Ovary (tissue), 9 donors: ENCODE results near the gene TRRAP. TPM values are rescaled to one million over a fixed set of nuclear protein-coding genes. Genes with fewer than 3 reads are reported as not detected.

Source experiments
- DNase-seq, 5 donors: peaks; one replicate each; pipeline ENCODE4 v3.0.0-alpha.2; 2019 to 2020
- H3K27ac ChIP-seq, 2 donors: fragments of 200-600 bp; one replicate each; pipeline versions ENCODE4 v1.5.1 to v1.8.0; 2019 to 2022
- H3K27me3 ChIP-seq: fragments of 200-600 bp; one replicate; pipeline ENCODE4 v1.8.0; 2022
- H3K36me3 ChIP-seq: fragments of 200-600 bp; sonication (generic); one replicate; pipeline ENCODE4 v1.5.1; 2019
- H3K4me1 ChIP-seq: one replicate; pipeline ENCODE4 v1.8.1; 2013; ENCODE audit warnings: mild to moderate bottlenecking, moderate library complexity; ENCODE audit not compliant: insufficient read depth
- H3K4me3 ChIP-seq: fragments of 200-600 bp; sonication (generic); one replicate; pipeline ENCODE4 v1.5.1; 2017
- H3K9me3 ChIP-seq, 2 donors: fragments of 200-600 bp in 1 of 2; sonication (generic) in 1 of 2; one replicate each; pipeline versions ENCODE4 v1.5.1 to v1.8.1; 2013 to 2019; ENCODE audit warnings: mild to moderate bottlenecking in 1 of 2, moderate library complexity in 1 of 2
- EP300 ChIP-seq: sonication (generic); formaldehyde crosslinking; IDR thresholded peaks from one replicate; pipeline ENCODE4 v1.6.1; 2017; ENCODE audit warnings: antibody characterized with exemption
- POLR2A ChIP-seq: fragments of 450-650 bp; IDR thresholded peaks from one replicate; pipeline ENCODE4 v1.6.1; 2017; ENCODE audit warnings: antibody characterized with exemption, mild to moderate bottlenecking, moderate library complexity
- WGBS, 3 donors: extraction: QIAGEN DNeasy Blood & Tissue Kit in 1 of 3; methylation state at CpG; one replicate each; pipeline versions ENCODE4 v1.1.5 to v1.1.7; 2013 to 2017; 5-methylcytosine and 5-hydroxymethylcytosine counted together
- intact Hi-C, 4 donors: fragments of 100-400 bp; cut with DNase I; formaldehyde crosslinking; loops; one replicate each; pipeline versions ENCODE4 v1.11.0 to v1.15.1; 2022 to 2023
- polyA plus RNA-seq, 2 donors: library from polyadenylated mRNA; stranded (reverse); fragments of 200-250 nt in 1 of 2; fragments of 350-450 nt in 1 of 2; fragmentation: Illumina TruSeq in 1 of 2; extraction: RNeasy Lipid Tissue Mini Kit (QIAGEN cat#74804) in 1 of 2; gene quantifications; one replicate each; pipeline ENCODE4 v1.2.3, GENCODE V29; 2013 to 2014
- total RNA-seq, 7 donors: library from RNA; depleted of rRNA in 2 of 7; stranded (reverse); fragments of >200 nt in 2 of 7; fragmentation: NEBNext Ultra II Directional in 3 of 7; extraction: Animal tissue kit (Norgen Biotek cat#: 25700) in 3 of 7; gene quantifications; one replicate each; pipeline versions ENCODE4 v1.1.0 to v1.2.4, GENCODE V29; 2016 to 2023
- TF ChIP-seq, protein P1 (sequence below), 3 donors: fragments of 450-650 bp in 2 of 3; fragments of 200-600 bp in 1 of 3; IDR thresholded peaks; one replicate each; pipeline versions ENCODE4 v1.5.1 to v1.8.0; 2016 to 2022; ENCODE audit warnings: antibody characterized with exemption in 3 of 3, mild to moderate bottlenecking in 1 of 3
- donor health status: DM: no; HTN: no; CAD: no; lungs with moderate emphysema.
- donor health status: DM: no; HTN: no; CAD: no.
- donor health status: Bipolar disorder and iron deficiency.
- donor health status: DM: yes; HTN: yes; CAD: no.
- donor health status: DM: no; HTN: no; CAD: no.
- donor health status: DM: yes; HTN: yes; CAD: no.

The TRRAP gene
- total and polyA plus RNA-seq, 9 donors = 15.9 to 47.9 (median 36.6) TPM

DNA sequence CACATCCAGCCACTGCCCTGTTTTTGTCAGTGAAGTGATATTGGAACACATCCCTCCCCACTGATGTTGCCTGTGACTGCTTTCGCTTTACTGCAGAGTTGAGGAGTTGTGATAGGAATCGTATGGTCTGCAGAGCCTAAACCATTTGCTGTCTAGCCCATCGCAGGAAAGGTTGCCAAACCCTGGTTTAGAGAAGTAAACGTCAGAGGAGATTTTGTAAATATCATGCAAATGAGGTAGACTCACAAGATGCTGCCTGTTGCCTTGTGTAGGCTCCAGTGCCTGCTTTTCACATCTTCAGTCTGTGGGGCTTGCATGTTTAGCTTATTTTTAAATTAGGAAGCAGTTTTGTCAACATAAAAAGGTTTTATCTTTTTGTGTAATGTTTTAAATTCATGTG lies 107.1 kb downstream of the TRRAP start:
- DNase-seq = peak in 2 of 5 donors; percentile 2
- Histone ChIP-seq H3K4me3 (no peak overlapping the region), H3K36me3 (no peaks in the 10 kb centered on the region), H3K27me3 (no peaks in the 10 kb centered on the region), H3K4me1 (no peaks in the 10 kb centered on the region), H3K27ac (no peak overlapping the region), H3K9me3 (no peaks in the 10 kb centered on the region)
- intact Hi-C loops = no loop called here
- 30 to 54% (median 43%) methylated on average over 4 of the region's 4 CpGs for WGBS, 3 donors
- TF ChIP-seq, protein P1, sequence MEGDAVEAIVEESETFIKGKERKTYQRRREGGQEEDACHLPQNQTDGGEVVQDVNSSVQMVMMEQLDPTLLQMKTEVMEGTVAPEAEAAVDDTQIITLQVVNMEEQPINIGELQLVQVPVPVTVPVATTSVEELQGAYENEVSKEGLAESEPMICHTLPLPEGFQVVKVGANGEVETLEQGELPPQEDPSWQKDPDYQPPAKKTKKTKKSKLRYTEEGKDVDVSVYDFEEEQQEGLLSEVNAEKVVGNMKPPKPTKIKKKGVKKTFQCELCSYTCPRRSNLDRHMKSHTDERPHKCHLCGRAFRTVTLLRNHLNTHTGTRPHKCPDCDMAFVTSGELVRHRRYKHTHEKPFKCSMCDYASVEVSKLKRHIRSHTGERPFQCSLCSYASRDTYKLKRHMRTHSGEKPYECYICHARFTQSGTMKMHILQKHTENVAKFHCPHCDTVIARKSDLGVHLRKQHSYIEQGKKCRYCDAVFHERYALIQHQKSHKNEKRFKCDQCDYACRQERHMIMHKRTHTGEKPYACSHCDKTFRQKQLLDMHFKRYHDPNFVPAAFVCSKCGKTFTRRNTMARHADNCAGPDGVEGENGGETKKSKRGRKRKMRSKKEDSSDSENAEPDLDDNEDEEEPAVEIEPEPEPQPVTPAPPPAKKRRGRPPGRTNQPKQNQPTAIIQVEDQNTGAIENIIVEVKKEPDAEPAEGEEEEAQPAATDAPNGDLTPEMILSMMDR (IDR thresholded peaks at IDR 0.05) = no peak
- TF ChIP-seq POLR2A = no peak

DNA sequence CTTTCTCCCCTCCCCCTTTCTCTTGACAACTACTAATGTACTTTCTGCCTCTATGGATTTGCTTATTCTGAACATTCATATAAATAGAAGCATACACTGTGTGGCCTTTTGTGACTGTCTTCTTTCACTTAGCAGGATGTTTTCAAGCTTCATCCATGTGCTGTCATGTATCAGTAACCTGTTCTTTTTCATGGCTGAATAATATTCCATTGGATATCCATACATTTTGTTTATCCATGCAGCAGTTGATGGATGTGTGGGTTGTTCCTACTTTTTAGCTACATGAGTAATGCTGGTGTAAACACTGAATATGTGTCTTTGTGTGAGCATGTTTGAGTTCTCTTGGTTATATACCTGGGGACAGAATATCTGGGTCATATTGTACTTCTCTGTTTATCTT lies 107.6 kb downstream of the TRRAP start:
- H3K9me3 ChIP-seq = no peaks in the 10 kb centered on the region
- no peaks in the 10 kb centered on the region for H3K27me3 ChIP-seq
- H3K27ac ChIP-seq = no peak overlapping the region
- no peak overlapping the region for H3K4me3 ChIP-seq
- no peak for DNase-seq
- no peaks in the 10 kb centered on the region for H3K36me3 ChIP-seq
- TF ChIP-seq, protein P1 (IDR thresholded peaks at IDR 0.05) = no peak
- TF ChIP-seq EP300 = no peak
- no peaks in the 10 kb centered on the region for H3K4me1 ChIP-seq
- intact Hi-C loops = no loop called here

DNA sequence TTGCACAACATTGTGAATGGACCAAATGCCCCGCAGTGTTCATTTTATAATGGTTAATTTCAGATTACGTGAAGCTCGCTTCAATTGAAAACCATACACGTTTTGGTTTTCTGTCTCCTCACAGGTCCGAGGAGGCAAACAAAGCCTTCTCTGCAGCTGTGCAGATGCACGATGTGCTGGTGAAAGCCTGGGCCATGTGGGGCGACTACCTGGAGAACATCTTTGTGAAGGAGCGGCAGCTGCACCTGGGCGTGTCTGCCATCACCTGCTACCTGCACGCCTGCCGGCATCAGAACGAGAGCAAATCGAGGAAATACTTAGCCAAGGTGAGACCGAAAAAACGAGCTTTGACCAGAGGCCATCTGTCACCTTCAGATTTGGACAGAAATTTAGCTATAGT lies 110.3 kb downstream of the TRRAP start:
- TF ChIP-seq POLR2A = no peak
- no peak for TF ChIP-seq EP300
- TF ChIP-seq, protein P1 (IDR thresholded peaks at IDR 0.05) = no peak
- DNase-seq = peak in 1 of 5 donors; percentile 1
- H3K36me3 ChIP-seq = no peaks in the 10 kb centered on the region
- 94 to 96% (median 95%) methylated on average over 15 of the region's 15 CpGs for WGBS, 3 donors
- no peak overlapping the region for H3K4me3 ChIP-seq
- intact Hi-C loops = no loop called here
- no peaks in the 10 kb centered on the region for H3K9me3 ChIP-seq
- no peaks in the 10 kb centered on the region for H3K27me3 ChIP-seq
- no peak overlapping the region for H3K27ac ChIP-seq
- H3K4me1 ChIP-seq = no peaks in the 10 kb centered on the region

DNA sequence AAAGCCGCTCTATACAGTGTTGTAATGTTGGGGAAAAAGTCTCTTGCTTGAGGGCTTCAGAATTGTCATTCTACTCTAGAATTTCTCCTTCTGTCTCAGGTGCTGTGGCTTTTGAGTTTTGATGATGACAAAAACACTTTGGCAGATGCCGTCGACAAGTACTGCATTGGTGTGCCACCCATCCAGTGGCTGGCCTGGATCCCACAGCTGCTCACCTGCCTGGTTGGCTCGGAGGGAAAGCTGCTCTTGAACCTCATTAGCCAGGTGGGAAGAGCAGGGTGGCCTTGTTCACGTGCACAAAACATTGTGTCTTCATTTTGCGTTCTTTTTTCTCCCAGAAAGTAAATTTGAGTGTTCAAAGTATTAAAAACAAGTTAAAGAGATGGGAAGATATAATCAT lies 112.0 kb downstream of the TRRAP start:
- no peak overlapping the region for H3K27ac ChIP-seq
- no peak for DNase-seq
- H3K36me3 ChIP-seq = no peaks in the 10 kb centered on the region
- no peaks in the 10 kb centered on the region for H3K27me3 ChIP-seq
- WGBS, 3 donors = 92 to 97% (median 93%) methylated on average over 6 of the region's 6 CpGs
- no peaks in the 10 kb centered on the region for H3K4me1 ChIP-seq
- no peaks in the 10 kb centered on the region for H3K9me3 ChIP-seq
- intact Hi-C loops = no loop called here
- H3K4me3 ChIP-seq = no peak overlapping the region
- TF ChIP-seq POLR2A (no peak), EP300 (no peak)
- TF ChIP-seq, protein P1 (IDR thresholded peaks at IDR 0.05) = no peak

DNA sequence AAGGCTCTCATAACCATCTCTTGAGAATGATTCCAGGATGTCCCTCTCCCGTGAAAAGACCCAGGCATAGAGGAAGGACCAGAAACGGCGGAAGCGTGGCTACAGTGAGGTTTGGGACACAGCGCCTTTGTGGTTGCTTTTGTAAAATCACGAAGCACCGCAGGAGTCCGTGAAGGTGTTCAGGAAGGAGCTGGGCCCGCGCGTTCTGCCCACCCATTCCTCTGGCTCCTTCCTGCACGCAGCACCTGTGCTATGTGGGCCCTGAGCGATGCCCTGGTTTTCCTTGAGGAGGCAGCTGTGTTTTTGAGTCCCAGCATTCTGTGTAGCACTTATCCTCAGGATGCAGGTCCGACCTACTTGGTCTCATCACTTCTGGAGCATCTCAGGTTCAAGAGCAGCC lies 112.8 kb downstream of the TRRAP start:
- Histone ChIP-seq H3K4me1 (no peaks in the 10 kb centered on the region), H3K27me3 (no peaks in the 10 kb centered on the region), H3K27ac (no peak overlapping the region), H3K4me3 (no peak overlapping the region), H3K9me3 (no peaks in the 10 kb centered on the region), H3K36me3 (no peaks in the 10 kb centered on the region)
- TF ChIP-seq, protein P1 (IDR thresholded peaks at IDR 0.05) = no peak
- DNase-seq = peak in 1 of 5 donors; percentile 10
- intact Hi-C loops = no loop called here
- WGBS, 3 donors = 90 to 95% (median 94%) methylated on average over 14 of the region's 14 CpGs
